HG03045 (cell line): Measurements from ENCODE around the gene DTWD1.
"Not testable (repeated sequence)": the region's sequence is repeated elsewhere in the genome, so short reads cannot be mapped to it uniquely, and the experiment has no call there.

Experiments
- ATAC-seq: cut with Tn5 transposase; IDR thresholded peaks from one replicate; pipeline ENCODE4 v1.9.1; 2021; ENCODE audit warnings: mild to moderate bottlenecking, moderate library complexity; ENCODE audit not compliant: unreplicated experiment

DTWD1 gene

GRCh38 chr15:49645941-49646340 lies 25.1 kb downstream of the DTWD1 start:
- no peak for ATAC-seq

DNA sequence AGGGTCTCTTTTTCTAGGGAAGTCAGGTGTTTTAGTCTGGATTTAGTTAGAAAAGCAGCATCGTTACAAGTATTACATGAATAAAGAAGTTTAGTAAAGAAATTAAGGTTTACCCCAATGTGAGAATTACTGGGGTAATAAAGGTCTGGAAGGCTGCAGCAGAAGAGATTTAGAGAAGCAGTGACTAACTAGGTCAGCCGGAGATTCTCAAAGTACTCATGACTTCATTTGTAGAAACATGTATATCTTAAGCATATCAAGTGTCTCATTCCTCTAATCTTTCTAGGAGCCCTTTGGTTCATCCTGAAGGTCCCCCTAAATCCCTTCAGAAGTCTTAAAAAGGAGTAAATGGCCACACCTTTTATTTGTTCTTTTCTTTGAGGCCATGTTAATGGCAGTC lies 26.0 kb downstream of the DTWD1 start:
- ATAC-seq, result no peak

- no peak for ATAC-seq
Observed at GRCh38 chr15:49649987-49650386, 29.1 kb downstream of the DTWD1 start.

GRCh38 chr15:49650676-49651075 lies 29.8 kb downstream of the DTWD1 start:
- ATAC-seq, result no peak

GRCh38 chr15:49652922-49653321 lies 32.1 kb downstream of the DTWD1 start:
- ATAC-seq, result no peak

GRCh38 chr15:49656734-49657133 lies 35.9 kb downstream of the DTWD1 start:
- no peak for ATAC-seq

GRCh38 chr15:49664716-49665115 lies 43.9 kb downstream of the DTWD1 start:
- no peak for ATAC-seq

DNA sequence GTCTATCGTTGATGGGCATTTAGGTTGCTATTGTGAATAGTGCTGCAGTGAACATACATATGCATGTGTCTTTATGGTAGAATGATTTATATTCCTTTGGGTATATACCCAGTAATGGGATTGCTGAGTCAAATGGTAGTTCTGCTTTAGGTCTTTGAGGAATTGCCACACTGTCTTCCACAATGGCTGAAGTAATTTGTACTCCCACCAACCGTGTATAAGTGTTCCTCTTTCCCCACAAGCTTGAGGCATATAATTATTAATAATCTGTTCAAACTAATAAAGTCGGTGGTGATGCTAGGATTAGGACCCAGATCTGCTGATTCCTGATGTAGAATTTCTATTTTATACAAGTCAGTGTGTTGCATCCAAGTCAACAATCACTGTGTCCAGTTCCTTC lies 45.6 kb downstream of the DTWD1 start:
- not testable (repeated sequence) for ATAC-seq

DNA sequence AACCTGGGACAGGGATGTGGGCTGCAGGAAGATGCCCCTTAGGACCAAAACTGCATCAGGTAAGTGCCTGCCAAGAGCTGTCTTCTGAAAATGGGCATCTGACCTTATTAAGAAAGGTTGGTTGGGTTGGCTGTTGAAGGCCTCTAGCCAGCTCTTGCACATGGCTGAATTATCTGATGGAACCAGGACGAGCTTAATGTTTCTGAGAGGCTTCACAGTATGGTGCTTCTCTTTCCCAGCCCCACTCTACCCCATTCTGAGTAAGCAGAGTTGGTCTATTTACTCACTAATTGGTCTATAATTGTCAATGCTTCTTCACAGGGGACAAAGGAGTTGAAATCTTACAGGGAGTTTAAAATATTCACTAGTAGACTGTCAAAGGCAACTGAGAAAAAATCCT lies 48.4 kb downstream of the DTWD1 start:
- no peak for ATAC-seq

DNA sequence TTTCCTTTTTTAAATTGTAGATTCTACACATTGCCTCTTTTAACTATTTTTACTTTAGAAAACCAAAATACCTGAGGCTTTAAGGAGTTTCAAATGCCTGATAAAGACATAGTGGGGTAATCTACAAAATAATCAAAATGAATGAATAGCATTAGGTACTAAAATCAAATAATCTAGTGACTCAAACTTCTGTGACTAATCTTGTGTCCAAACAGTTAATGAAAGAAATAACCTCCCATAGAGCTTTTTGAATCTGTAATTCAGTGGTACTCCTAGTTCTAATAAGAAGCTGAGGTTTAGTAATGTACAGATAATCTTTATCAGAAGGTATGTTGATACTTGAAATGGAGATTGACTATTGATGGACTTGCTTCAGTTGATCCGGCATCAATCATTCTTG lies 53.0 kb downstream of the DTWD1 start:
- no peak for ATAC-seq

GRCh38 chr15:49674370-49674769 lies 53.5 kb downstream of the DTWD1 start:
- ATAC-seq, result no peak

GRCh38 chr15:49675041-49675440 lies 54.2 kb downstream of the DTWD1 start:
- ATAC-seq, result no peak

DNA sequence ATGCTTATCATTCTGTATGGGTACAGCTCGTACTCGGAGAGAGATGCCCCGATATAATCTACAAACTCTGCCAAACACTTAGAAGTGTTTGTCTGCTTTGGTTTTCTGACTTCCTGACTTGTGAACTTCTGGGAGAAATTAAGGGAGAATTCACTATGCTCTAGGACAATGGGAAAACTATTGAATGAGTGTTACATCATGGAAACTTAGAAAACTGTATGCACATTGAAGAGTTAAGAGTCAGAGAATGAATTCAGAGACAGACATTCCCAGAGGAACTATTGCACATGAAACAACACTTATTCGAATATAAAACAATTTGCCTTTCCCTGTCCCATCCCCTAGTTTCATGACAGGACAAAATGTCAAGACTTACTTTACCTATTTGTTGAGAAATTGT lies 57.8 kb downstream of the DTWD1 start:
- ATAC-seq, result no peak

GRCh38 chr15:49686599-49686998 lies 65.8 kb downstream of the DTWD1 start:
- ATAC-seq, result no peak

DNA sequence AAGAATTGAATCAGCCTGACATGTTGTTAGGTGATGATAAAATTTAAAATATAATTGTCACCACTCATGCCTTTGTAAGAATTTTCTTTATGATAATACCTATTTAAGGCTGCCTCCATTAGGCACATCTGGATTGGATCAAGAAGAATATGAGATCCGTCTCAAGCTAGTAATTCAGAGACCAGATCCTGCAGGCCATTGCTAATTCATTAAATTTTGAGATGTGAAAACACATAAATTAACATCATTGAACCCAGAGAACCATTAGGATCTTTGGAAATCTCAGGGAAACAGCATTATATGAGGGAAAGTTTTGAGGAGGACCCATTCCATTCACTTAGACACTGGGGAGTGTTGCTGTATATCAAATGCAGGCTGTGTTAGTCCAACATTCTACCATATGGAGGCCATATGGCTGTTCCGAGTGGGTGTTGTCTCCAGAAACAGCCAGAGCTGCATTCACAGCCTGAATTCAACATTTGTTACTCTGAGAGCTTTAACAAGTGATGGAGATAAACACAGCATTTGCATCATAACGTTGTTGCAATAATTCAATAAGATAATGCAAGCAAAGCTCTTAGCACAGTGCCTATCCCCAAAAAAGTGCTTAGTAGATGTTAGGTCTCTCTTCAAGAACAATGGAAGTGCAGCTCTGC lies 67.4 kb downstream of the DTWD1 start:
- ATAC-seq, result no peak

DNA sequence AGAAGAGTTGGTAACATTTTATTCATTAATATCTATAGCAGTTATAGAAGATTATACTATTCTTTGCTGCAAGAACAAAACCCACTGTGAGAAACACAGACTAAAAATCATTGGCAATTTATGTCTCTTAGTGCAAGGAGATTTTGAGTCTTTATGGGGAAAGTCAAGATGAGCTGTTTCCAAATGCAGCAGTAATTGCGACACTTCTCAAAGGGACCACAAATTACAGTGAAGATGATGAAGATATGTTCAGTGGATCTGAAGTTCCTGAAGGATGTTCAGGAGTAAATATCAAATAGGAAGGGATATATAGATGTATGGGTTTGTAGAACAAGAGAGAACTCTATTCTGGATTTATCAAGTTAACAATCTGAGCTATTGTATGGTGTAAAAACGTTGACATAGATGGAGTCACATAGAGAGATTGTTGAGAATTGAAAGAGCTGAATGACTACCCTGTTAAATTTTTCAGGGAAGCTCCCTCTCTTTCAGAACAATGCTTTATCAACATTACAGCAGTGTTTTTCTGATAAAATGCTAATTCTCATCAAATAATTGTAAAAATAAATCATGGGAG lies 71.8 kb downstream of the DTWD1 start:
- no peak for ATAC-seq

GRCh38 chr15:49693498-49693897 lies 72.7 kb downstream of the DTWD1 start:
- no peak for ATAC-seq

- no peak for ATAC-seq
Observed at GRCh38 chr15:49696433-49696832, 75.6 kb downstream of the DTWD1 start.

GRCh38 chr15:49697121-49697520 lies 76.3 kb downstream of the DTWD1 start:
- ATAC-seq, result no peak

- not testable (repeated sequence) for ATAC-seq
Observed at GRCh38 chr15:49702982-49703381, 82.1 kb downstream of the DTWD1 start.
